Ishikawa (cell line): ENCODE results near the gene ATP10A.

Experiments used
- CEBPB ChIP-seq: IDR thresholded peaks from 2 replicates; pipeline ENCODE4 v1.6.1; 2012
- CREB1 ChIP-seq: IDR thresholded peaks from 2 replicates; pipeline ENCODE4 v1.6.1; 2012; ENCODE audit warnings: low read depth
- EGR1 ChIP-seq: IDR thresholded peaks from 2 replicates; pipeline ENCODE4 v1.6.1; 2012
- EP300 ChIP-seq: IDR thresholded peaks from 2 replicates; pipeline ENCODE4 v1.6.1; 2012; ENCODE audit warnings: borderline replicate concordance
- FOXM1 ChIP-seq: IDR thresholded peaks from 2 replicates; pipeline ENCODE4 v1.6.1; 2012; ENCODE audit warnings: low read depth, borderline replicate concordance
- NFIC ChIP-seq: IDR thresholded peaks from 2 replicates; pipeline ENCODE4 v1.6.1; 2012
- RAD21 ChIP-seq: IDR thresholded peaks from 2 replicates; pipeline ENCODE4 v1.6.1; 2012; ENCODE audit warnings: low read depth
- TAF1 ChIP-seq: IDR thresholded peaks from 2 replicates; pipeline ENCODE4 v1.6.1; 2012; ENCODE audit warnings: low read depth, mild to moderate bottlenecking
- TCF12 ChIP-seq: IDR thresholded peaks from 2 replicates; pipeline ENCODE4 v1.6.1; 2012; ENCODE audit warnings: low read depth
- TEAD4 ChIP-seq: IDR thresholded peaks from 2 replicates; pipeline ENCODE4 v1.6.1; 2012
- YY1 ChIP-seq: IDR thresholded peaks from 2 replicates; pipeline ENCODE4 v1.6.1; 2012; ENCODE audit warnings: low read depth
- ZBTB7A ChIP-seq: IDR thresholded peaks from 2 replicates; pipeline ENCODE4 v1.6.1; 2012; ENCODE audit warnings: low read depth
- TF ChIP-seq, protein P1 (sequence below): IDR thresholded peaks from 2 replicates; pipeline ENCODE4 v1.6.1; 2012; ENCODE audit warnings: low read depth, mild to moderate bottlenecking
- TF ChIP-seq, protein P2 (sequence below): IDR thresholded peaks from 2 replicates; pipeline ENCODE4 v1.6.1; 2012
- TF ChIP-seq, protein P3 (sequence below): IDR thresholded peaks from 2 replicates; pipeline ENCODE4 v1.6.1; 2012

Gene ATP10A

DNA sequence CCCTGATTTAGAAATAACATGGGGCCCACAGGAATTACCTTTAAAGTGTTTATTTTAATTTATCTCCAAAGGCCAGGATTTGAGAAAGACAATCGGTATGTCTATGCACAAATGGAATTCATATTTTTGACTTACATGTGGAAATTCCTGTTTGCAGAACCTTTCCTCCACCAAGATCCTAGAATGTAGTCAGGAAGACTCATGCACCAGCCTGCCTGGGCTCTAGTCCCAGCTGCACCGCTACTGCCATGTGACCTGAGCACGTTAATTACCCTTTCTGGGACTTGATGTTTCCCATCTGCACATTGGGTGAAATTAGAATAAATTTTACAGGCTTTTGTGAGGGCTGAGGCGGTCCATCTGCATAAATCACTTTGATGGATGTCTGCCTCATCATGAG lies 194.2 kb downstream of the ATP10A start:
- TF ChIP-seq, protein P1, sequence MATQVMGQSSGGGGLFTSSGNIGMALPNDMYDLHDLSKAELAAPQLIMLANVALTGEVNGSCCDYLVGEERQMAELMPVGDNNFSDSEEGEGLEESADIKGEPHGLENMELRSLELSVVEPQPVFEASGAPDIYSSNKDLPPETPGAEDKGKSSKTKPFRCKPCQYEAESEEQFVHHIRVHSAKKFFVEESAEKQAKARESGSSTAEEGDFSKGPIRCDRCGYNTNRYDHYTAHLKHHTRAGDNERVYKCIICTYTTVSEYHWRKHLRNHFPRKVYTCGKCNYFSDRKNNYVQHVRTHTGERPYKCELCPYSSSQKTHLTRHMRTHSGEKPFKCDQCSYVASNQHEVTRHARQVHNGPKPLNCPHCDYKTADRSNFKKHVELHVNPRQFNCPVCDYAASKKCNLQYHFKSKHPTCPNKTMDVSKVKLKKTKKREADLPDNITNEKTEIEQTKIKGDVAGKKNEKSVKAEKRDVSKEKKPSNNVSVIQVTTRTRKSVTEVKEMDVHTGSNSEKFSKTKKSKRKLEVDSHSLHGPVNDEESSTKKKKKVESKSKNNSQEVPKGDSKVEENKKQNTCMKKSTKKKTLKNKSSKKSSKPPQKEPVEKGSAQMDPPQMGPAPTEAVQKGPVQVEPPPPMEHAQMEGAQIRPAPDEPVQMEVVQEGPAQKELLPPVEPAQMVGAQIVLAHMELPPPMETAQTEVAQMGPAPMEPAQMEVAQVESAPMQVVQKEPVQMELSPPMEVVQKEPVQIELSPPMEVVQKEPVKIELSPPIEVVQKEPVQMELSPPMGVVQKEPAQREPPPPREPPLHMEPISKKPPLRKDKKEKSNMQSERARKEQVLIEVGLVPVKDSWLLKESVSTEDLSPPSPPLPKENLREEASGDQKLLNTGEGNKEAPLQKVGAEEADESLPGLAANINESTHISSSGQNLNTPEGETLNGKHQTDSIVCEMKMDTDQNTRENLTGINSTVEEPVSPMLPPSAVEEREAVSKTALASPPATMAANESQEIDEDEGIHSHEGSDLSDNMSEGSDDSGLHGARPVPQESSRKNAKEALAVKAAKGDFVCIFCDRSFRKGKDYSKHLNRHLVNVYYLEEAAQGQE, result no peak
- TF ChIP-seq CEBPB (no peak), TAF1 (no peak), RAD21 (no peak), EP300 (no peak), EGR1 (no peak)
- TF ChIP-seq, protein P2, sequence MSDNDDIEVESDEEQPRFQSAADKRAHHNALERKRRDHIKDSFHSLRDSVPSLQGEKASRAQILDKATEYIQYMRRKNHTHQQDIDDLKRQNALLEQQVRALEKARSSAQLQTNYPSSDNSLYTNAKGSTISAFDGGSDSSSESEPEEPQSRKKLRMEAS, result no peak

DNA sequence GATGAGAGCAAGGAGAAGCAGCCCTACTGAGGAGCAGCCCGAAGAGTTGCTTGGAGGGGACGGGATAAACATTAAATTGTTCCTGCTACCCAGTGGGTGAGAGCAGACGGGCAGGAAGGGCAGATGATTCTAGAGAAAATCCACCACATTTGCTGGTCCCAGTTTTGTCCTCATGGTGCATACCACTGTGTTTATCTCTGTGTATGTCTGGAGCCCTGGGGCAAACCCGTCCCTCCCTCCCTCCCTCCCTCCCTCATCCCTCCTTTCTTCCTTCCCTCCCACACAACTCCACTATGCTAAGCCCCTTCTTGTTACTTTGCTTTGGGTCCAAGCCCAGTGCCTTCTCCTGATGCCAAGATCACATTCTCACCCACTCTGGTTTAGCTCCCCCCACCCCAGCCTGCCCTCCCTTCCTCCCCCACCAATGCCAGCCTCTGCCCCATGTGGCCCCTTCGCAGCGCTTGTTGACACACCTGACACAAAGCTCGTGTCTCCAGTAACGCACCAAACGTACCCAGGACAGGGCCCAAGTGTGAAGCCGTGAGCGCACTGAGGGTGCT lies 194.8 kb downstream of the ATP10A start:
- TF ChIP-seq, protein P1, result no peak
- TF ChIP-seq, protein P2, result no peak
- no peak for TF ChIP-seq TEAD4
- no peak for TF ChIP-seq EGR1
- no peak for TF ChIP-seq RAD21
- TF ChIP-seq NFIC, result no peak
- no peak for TF ChIP-seq EP300
- TF ChIP-seq, protein P3, sequence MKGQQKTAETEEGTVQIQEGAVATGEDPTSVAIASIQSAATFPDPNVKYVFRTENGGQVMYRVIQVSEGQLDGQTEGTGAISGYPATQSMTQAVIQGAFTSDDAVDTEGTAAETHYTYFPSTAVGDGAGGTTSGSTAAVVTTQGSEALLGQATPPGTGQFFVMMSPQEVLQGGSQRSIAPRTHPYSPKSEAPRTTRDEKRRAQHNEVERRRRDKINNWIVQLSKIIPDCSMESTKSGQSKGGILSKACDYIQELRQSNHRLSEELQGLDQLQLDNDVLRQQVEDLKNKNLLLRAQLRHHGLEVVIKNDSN, result no peak
- no peak for TF ChIP-seq ZBTB7A
- TF ChIP-seq TAF1, result no peak
- no peak for TF ChIP-seq TCF12
- no peak for TF ChIP-seq FOXM1
- TF ChIP-seq CREB1, result no peak
- no peak for TF ChIP-seq CEBPB
- TF ChIP-seq YY1, result no peak

DNA sequence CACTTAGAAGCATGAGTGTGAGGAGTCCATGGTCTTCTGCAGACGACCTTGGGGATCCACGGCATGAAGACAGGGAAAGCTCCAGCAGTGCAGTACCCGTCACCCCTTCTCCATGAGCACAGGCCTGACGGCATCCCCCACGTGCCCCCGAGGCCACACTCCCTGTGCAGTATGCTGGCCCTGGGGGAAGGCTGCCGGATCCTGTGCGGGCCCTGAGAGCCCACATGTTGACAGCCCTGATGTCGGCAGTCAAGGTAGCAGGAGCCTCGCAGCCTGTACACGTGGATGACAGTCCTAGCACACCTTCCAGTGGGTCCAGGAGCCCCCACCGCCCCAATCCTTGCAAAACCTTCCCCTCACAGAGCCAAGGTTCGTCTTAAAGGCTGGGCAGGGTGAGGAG lies 195.3 kb downstream of the ATP10A start:
- TF ChIP-seq YY1 (no peak), ZBTB7A (no peak), CEBPB (no peak), CREB1 (no peak), FOXM1 (no peak), EP300 (no peak)
- TF ChIP-seq, protein P2, result no peak

DNA sequence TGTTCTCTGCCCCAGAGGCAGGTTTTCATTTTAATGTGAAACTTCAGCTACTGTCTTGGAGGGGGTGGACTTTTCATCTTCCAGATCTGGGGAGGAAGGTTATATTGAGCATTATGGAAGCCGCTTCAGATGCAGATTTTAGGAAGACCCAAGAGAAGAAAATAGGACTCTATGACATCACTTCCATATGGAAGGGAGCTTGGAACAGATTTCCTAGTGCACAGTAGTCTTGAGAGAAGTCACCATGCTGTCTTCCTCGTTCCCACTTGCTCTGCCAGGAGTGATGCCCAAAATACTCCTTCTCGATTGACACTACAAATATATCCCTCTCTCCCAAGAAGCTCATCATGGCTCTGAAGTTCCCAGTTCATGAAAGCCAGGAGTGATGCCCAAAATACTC lies 197.2 kb downstream of the ATP10A start:
- no peak for TF ChIP-seq ZBTB7A
- no peak for TF ChIP-seq CEBPB
- TF ChIP-seq CREB1, result no peak
- TF ChIP-seq, protein P3, result no peak
- TF ChIP-seq TCF12, result no peak
- TF ChIP-seq EP300, result no peak
- TF ChIP-seq, protein P1, result no peak
- TF ChIP-seq NFIC, result no peak
- no peak for TF ChIP-seq YY1
- TF ChIP-seq, protein P2, result no peak
- no peak for TF ChIP-seq RAD21
- TF ChIP-seq FOXM1, result no peak
- TF ChIP-seq TEAD4, result no peak
- TF ChIP-seq EGR1, result no peak
- no peak for TF ChIP-seq TAF1
